ENCODE results near the gene POLR1B. TPM values are rescaled to one million over a fixed set of nuclear protein-coding genes. Genes with fewer than 3 reads are reported as not detected.
A peak's percentile ranks its signal among the peaks of the same experiment; 100 is the strongest.

Gene POLR1B
- total and polyA plus RNA-seq, 3 donors from 2014 or later: 26.9 to 59.2 (median 29.8) TPM

DNA sequence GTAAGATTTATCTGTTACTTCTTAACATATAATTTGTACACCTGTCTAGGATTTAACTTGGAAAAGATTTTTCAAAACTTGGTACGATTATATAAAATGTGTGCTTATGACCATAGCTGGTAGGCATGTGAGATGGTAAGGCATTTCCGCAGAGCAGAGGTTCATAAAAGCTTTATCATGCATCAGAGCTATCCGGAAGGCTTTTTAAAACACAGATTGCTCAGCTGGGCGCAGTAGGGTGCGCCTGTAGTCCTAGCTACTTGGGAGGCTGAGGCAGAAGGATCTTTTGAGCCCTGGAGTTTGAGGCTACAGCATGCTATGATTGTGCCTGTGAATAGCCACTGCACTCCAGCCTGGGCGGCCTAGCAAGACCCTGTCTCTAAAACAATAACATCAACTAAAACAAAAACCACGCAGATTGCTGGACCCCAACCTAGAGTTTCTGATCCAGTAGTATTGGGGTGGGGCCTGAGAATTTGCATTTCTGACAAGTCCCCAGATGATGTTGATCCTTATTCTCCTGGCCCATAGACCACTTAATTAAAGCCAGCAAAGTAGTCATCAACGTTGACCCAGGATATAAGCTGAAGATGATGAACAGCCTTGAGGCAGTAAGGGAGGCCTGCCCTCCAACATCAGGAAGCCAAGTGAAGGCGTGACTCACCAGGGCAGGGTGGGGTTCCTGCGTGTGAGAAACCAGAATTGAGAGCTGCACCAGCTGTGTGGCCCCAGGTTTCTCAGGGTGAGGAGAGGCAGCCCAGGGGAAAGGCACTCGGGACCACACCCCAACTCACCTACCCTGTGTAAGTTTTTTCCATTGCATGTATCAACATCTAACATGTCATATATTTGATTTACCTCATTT lies 81.9 kb downstream of the POLR1B start:
- 80 to 91% methylated on average over 11 of the region's 11 CpGs for WGBS, 2 donors
- H3K27ac ChIP-seq: no peak overlapping the region

DNA sequence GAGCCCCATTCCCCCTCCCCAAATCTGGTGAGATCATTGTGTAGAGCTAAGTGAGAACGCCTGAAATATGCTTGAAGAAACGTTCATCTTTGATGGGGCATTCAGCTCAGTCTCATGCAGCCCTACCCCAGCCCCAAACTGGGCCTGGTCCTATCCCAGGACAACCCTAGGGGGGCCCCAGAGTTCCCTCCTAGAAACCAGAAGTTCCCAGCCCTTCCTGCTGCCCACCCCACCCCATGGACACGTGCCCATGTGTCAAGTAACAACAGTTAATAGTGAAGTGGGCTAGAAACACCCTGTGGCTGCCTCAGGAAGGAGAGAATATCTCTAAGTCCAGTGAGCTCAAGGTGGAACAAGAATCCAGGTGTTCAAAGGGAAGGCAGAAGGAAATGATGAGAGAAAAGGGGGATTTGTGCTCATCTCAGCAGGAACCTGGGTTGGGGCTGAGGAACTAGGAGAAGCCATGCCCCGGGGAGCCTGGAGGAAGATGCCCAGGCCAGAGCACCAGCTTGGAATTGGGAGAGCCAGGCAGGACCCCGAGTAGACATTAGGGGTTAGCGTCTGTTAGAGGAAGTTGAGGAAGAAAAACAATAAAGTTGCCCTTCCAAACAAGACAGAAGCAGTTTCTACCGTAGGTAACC lies 83.3 kb downstream of the POLR1B start:
- intact Hi-C loops (cut with DNase I; ENCODE audit: low total_unique reads): loop anchor here (10.0 kb wide), 1 partner anchor 99 kb away; the partner anchor contains the start of gene NT5DC4
- Histone ChIP-seq H3K27ac (no peak overlapping the region), H3K27me3 (no peaks in the 10 kb centered on the region), H3K4me1 (no peaks in the 10 kb centered on the region), H3K36me3 (ENCODE audit: low read depth, missing control alignments) (no peaks in the 10 kb centered on the region), H3K4me3 (no peak overlapping the region), H3K9me3 (no peaks in the 10 kb centered on the region)
- 73 to 81% methylated on average over 7 of the region's 7 CpGs for WGBS, 2 donors
- DNase-seq: no peak
- TF ChIP-seq, protein P1, sequence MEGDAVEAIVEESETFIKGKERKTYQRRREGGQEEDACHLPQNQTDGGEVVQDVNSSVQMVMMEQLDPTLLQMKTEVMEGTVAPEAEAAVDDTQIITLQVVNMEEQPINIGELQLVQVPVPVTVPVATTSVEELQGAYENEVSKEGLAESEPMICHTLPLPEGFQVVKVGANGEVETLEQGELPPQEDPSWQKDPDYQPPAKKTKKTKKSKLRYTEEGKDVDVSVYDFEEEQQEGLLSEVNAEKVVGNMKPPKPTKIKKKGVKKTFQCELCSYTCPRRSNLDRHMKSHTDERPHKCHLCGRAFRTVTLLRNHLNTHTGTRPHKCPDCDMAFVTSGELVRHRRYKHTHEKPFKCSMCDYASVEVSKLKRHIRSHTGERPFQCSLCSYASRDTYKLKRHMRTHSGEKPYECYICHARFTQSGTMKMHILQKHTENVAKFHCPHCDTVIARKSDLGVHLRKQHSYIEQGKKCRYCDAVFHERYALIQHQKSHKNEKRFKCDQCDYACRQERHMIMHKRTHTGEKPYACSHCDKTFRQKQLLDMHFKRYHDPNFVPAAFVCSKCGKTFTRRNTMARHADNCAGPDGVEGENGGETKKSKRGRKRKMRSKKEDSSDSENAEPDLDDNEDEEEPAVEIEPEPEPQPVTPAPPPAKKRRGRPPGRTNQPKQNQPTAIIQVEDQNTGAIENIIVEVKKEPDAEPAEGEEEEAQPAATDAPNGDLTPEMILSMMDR (IDR thresholded peaks at IDR 0.05): no peak
- no peak for TF ChIP-seq POLR2A (IDR thresholded peaks at IDR 0.05)

More for the DNA sequence above, 81.9 kb downstream of the POLR1B start:
- H3K36me3 ChIP-seq (ENCODE audit: low read depth, missing control alignments): no peaks in the 10 kb centered on the region
- no peaks in the 10 kb centered on the region for H3K9me3 ChIP-seq
- H3K4me1 ChIP-seq: no peaks in the 10 kb centered on the region
- TF ChIP-seq, protein P1 (IDR thresholded peaks at IDR 0.05): no peak
- TF ChIP-seq POLR2A (IDR thresholded peaks at IDR 0.05): no peak
- intact Hi-C loops (cut with DNase I; ENCODE audit: low total_unique reads): loop anchor here (10.0 kb wide), 1 partner anchor 101 kb away; the partner anchor contains the start of gene NT5DC4
- H3K4me3 ChIP-seq: no peak overlapping the region
- no peaks in the 10 kb centered on the region for H3K27me3 ChIP-seq
- DNase-seq: no peak

DNA sequence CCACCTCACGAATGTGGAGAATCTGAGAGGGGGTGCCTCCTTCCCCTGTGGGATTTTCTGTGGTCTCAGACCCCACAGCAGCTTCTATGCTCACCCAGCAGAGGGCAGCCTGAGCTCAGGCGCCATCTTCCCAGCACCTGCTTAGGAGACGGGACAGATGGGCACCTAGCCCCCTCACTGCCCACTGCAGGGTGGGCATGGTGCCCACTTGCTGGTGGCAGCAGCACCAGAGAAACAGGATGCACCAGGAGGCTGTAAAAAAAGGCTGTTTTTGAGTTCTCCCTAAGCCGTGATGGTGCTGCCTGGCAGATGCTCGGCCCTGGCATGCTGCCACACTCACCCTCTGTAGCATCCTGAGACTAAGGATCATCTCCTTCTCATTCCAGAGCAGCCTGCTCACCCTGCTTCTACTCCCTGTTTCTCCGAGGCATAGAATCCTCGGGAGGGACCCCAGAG lies 84.4 kb downstream of the POLR1B start:
- peak; percentile 52 for DNase-seq
- Histone ChIP-seq H3K4me3 (no peak overlapping the region), H3K27me3 (no peaks in the 10 kb centered on the region), H3K27ac (peak overlapping the region in 1 of 2 donors; percentile 59), H3K4me1 (peaks cover 5% of the 10 kb centered on the region), H3K9me3 (no peaks in the 10 kb centered on the region), H3K36me3 (ENCODE audit: low read depth, missing control alignments) (no peaks in the 10 kb centered on the region)
- intact Hi-C loops (cut with DNase I; ENCODE audit: low total_unique reads): loop anchor here (10.0 kb wide), 1 partner anchor 98 kb away; the partner anchor contains the start of gene NT5DC4
- TF ChIP-seq, protein P1 (IDR thresholded peaks at IDR 0.05): peak; percentile 62 to 71 (median 67)
- TF ChIP-seq POLR2A (IDR thresholded peaks at IDR 0.05): no peak
- WGBS, 2 donors: 24 to 32% methylated on average over 3 to 7 of the region's 7 CpGs

Small RNAs within 50 kb of the gene (small RNA-seq; reads per million reads assigned to genes)
- gene RF00019: 0 reads per million in 2 donors

Other genes with a start within 250 kb of the POLR1B start
- gene RGPD8, start 108.8 kb upstream of the POLR1B start, total RNA-seq: 10 to 100 TPM; 33.0 to 57.2 TPM
- gene RGPD8, start 108.8 kb upstream of the POLR1B start, polyA plus RNA-seq (ENCODE audit: insufficient read depth, low read depth, low replicate concordance): 28.0 TPM
- gene TTL, start 60.3 kb upstream of the POLR1B start, total RNA-seq: 10 to 100 TPM; 11.4 to 14.3 TPM
- 12.2 TPM for gene TTL, start 60.3 kb upstream of the POLR1B start, polyA plus RNA-seq (ENCODE audit: insufficient read depth, low read depth, low replicate concordance)
- gene CHCHD5, start 42.1 kb downstream of the POLR1B start, total RNA-seq: 10 to 100 TPM; 49.0 to 51.3 TPM
- 98.9 TPM for gene CHCHD5, start 42.1 kb downstream of the POLR1B start, polyA plus RNA-seq (ENCODE audit: insufficient read depth, low read depth, low replicate concordance)
- 10 to 100 TPM; 38.7 to 47.8 TPM for gene SLC20A1, start 103.5 kb downstream of the POLR1B start, total RNA-seq
- 30.2 TPM for gene SLC20A1, start 103.5 kb downstream of the POLR1B start, polyA plus RNA-seq (ENCODE audit: insufficient read depth, low read depth, low replicate concordance)
- gene NT5DC4, start 178.6 kb downstream of the POLR1B start, total RNA-seq: 1 to 10 TPM; 2.8 to 2.9 TPM
- 4.2 TPM for gene NT5DC4, start 178.6 kb downstream of the POLR1B start, polyA plus RNA-seq (ENCODE audit: insufficient read depth, low read depth, low replicate concordance)
- gene CKAP2L, start 222.1 kb downstream of the POLR1B start, total RNA-seq: 10 to 100 TPM in 1 of 2 donors, 1 to 10 TPM in 1; 7.1 to 11.0 TPM
- 9.5 TPM for gene CKAP2L, start 222.1 kb downstream of the POLR1B start, polyA plus RNA-seq (ENCODE audit: insufficient read depth, low read depth, low replicate concordance)
- 10 to 100 TPM; 21.4 to 36.5 TPM for gene IL1A, start 242.0 kb downstream of the POLR1B start, total RNA-seq
- 15.8 TPM for gene IL1A, start 242.0 kb downstream of the POLR1B start, polyA plus RNA-seq (ENCODE audit: insufficient read depth, low read depth, low replicate concordance)

All from testis (tissue), 3 donors.